ENCODE results near the gene TMEM132C. TPM values are rescaled to one million over a fixed set of nuclear protein-coding genes. Genes with fewer than 3 reads are reported as not detected.
A peak's percentile ranks its signal among the peaks of the same experiment; 100 is the strongest.

TMEM132C gene
- polyA plus RNA-seq, 4 donors, result 1.9 to 3.7 (median 3.3) TPM

GRCh38 chr12:128402486-128403243 is 135.7 kb downstream of the TMEM132C start:
- no peak for DNase-seq (ENCODE audit: low read depth in 4 of 4, low spot score in 3 of 4)

GRCh38 chr12:128408669-128409068 is 141.7 kb downstream of the TMEM132C start:
- no peak for DNase-seq (ENCODE audit: low read depth in 4 of 4, low spot score in 3 of 4)

DNA sequence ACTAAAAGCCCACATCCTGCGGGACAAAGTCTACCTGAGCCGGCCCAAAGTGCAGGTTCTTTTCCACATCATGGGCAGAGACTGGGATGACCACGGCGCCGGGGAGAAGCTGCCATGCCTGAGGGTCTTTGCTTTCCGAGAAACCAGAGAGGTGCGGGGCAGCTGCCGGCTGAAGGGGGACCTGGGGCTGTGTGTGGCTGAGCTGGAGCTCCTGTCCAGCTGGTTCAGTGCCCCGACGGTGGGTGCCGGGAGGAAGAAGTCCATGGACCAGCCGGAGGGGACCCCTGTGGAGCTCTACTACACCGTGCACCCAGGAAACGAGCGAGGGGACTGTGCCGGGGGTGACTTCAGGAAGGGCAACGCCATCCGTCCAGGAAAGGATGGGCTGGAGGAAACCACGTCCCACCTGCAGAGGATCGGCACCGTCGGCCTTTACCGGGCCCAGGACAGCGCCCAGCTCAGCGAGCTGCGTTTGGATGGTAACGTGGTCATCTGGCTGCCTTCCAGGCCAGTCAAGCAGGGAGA is 148.1 kb downstream of the TMEM132C start:
- no peak for DNase-seq (ENCODE audit: low read depth in 4 of 4, low spot score in 3 of 4)

DNA sequence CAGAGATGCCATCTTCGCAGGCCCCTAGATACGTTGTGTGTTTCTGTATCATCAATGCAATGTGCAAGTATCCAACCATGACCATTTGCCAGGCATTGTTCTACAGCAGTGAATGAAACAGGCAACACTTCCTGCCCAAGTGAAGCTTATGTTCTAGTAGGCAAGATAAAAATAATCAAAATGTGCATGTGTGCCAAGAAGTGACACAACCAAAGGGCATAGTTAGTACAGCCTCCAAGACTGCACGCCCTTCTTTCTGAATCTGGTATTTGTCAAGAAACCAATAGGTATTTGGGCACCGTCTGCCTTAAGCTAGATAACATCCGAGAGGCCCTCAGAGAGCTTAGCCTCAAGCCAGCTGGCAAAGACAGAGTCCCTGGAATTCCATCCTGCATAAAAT is 152.0 kb downstream of the TMEM132C start:
- no peak for DNase-seq (ENCODE audit: low read depth in 4 of 4, low spot score in 3 of 4)

DNA sequence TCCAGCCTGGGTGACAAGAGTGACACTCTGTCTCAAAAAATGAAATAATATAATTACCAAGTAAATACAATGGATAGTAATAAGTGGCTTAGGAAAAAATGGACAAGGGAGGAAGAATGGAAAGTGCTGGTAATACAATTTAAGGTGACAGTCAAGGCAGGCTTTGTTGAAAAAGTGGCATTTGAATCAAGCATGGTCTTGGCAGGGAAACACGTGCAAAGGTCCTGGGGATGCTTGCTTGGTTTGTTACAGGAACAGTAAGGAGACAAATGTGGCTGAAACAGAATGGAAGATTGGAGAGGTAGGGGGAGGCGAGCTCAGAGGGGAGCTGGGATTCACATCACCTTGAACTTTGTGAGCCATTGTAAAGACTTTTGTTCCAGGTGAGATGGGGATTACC is 153.2 kb downstream of the TMEM132C start:
- no peak for DNase-seq (ENCODE audit: low read depth in 4 of 4, low spot score in 3 of 4)

- DNase-seq (ENCODE audit: low read depth in 4 of 4, low spot score in 3 of 4), result no peak
Observed at GRCh38 chr12:128421375-128421774, 154.4 kb downstream of the TMEM132C start.

DNA sequence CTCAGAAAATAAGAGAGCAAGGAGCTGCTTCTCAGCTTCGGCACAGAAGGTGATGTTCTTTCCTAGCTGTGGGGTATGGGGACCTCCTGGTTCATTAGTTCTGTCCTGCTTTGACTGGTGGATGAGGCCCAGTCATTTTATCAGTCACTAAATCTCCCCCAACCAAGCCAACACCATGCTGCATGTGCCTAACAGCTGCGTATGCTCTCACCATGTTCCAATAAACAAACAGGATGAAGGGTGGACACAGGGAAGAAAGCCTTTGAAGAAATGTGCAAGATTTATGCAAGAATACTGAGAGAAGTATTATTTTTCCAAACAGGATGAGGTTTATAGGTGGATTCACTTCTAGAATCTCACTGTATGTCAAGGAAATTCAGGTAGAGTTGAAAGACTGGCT is 156.2 kb downstream of the TMEM132C start:
- DNase-seq (ENCODE audit: low read depth in 4 of 4, low spot score in 3 of 4), result no peak

- DNase-seq (ENCODE audit: low read depth in 4 of 4, low spot score in 3 of 4), result no peak
Observed at GRCh38 chr12:128424931-128425431, 158.0 kb downstream of the TMEM132C start.

DNA sequence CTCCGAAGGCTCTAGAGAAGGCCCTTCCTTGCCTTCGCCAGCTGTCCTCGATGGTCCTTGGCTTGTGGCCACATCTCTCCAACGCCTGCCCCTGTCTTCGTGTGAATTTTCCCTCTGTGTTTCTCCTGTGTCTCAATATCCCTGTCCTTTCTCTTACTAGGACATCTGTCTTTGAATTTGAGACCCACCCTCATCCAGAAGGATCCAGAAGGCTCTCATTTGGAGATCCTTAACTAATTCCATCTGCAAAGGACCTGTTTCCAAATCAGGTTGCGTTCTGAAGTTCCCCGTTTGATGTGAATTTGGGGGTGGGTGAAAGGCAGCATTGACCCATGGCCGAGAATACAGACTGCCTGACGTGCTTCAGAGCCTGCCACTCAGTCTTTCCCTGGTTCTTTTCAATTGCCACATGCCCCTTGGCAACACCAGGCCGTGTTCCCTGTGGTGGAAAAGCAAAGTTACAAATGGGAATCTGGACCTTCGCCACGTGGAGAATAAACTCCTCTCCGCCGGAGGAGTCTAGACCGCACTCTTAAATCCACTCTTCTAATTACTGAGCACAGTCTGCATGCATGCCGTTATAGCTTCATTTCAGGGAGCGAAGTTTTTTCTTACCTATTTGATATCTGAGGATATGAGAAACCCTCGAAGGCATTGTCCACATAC is 158.8 kb downstream of the TMEM132C start:
- no peak for DNase-seq (ENCODE audit: low read depth in 4 of 4, low spot score in 3 of 4)

DNA sequence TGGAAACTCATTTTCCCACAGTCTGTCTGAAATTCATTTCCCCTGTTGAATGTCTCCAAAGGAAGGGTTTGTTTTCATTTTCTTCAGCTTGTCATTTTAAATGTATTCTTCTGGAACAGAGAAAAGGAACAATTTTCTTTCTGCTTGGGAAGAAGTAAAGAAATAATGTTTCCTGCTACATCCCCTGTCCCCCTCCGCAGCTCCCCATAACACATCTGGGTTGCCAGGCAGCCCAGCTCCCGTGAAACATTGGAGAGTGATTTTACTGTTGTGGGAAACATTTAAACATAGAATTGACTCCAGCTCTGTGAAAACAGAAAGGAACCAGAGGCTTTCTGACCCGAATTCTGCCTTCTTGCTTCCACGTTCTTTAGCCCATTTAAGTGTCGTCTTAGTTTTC is 159.5 kb downstream of the TMEM132C start:
- no peak for DNase-seq (ENCODE audit: low read depth in 4 of 4, low spot score in 3 of 4)

GRCh38 chr12:128439796-128440195 is 172.8 kb downstream of the TMEM132C start:
- DNase-seq (ENCODE audit: low read depth in 4 of 4, low spot score in 3 of 4), result no peak

DNA sequence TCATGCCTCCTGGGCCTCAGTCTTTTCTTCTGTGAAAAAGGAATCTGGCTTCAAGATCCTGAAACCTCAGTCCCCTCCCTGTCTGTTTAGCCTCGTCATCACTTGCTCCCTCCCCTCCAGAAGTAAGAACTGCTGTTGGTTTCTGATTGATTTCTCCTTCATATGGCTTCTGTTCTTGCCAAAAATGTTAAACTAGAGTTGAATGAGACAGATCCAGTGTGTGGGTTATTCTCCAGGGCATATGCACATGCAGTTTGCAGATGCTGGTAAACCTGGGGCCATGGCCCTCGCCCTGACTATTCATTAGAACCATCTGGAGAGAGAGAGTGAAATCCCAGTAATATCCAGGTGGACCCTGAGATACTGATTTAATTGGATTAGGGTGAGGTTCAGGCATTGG is 175.1 kb downstream of the TMEM132C start:
- DNase-seq (ENCODE audit: low read depth in 4 of 4, low spot score in 3 of 4), result no peak

DNA sequence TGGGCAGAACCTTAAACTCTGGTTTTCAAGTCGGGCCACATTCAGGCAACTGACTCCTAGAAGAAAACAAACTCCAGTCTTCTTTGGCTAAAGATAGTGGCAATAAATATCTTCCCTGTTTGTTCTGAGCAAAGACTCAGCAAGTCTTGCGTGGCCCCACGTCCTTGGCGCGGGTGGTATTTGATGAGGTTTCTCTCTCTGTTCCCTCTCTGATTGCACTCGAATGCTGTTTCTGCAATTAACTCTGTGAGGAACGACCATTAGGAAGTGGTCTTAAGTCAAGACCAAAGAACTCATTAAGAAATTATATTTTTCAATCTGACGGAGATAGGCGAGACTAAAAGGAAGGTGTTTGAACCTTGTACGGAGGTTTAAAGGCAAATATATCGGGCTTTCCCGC is 177.6 kb downstream of the TMEM132C start:
- DNase-seq (ENCODE audit: low read depth in 4 of 4, low spot score in 3 of 4), result no peak

DNA sequence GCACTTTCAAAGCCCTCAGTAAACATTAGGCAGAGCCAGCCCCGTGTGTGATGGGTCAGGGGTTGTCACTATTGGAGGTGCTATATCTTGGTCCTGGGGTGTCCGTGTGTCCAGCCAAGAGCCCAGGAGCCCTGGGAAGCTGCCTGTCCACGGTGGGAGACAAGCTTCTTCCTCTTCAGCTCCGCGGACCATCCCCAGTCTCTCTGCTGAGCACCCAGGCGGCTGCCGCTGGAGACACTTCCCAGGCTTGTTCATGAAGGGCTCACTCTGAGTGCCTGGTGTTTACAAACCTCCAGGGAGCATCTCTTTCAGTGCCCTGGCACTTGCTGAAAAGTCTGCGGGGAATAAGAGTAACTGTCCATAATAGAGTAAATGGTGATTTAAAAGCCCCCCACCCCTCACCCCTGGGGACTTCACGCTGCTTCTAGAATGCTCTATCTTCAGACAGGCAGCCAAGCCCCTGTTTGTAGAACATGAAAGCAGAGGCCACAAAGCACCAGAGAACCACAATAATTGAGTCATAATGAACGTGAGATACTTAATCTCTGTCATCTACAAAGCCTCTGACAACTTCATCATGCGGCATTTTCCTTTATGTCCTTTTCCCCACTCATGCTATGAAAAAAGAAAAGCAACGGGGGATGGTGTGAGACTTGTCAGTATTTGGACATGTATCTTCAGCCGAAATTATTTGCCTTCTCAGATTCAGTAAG is 178.6 kb downstream of the TMEM132C start:
- no peak for DNase-seq (ENCODE audit: low read depth in 4 of 4, low spot score in 3 of 4)

GRCh38 chr12:128449146-128449894 is 182.3 kb downstream of the TMEM132C start:
- no peak for DNase-seq (ENCODE audit: low read depth in 4 of 4, low spot score in 3 of 4)

GRCh38 chr12:128450810-128451209 is 183.8 kb downstream of the TMEM132C start:
- DNase-seq (ENCODE audit: low read depth in 4 of 4, low spot score in 3 of 4), result no peak

DNA sequence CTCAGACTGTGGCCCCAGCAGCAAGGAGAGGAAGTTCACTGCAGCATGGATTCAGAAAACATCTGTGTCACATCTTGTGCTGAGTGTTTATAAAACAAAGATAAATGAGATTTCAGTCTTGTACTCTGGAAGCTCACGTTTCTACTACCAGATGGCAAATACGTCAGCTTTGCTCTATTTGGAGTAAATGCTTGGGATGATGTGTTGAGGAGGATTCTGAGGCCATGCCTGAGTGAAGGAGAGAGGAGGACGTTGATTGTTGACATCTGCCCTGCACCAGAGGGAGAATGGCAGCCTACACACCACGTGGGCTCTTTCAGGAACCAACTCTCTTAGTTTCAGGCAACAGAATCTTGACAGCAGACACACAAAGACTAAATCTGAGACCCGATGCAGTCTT is 188.9 kb downstream of the TMEM132C start:
- peak in 2 of 4 donors; percentile 43 to 54 for DNase-seq (ENCODE audit: low read depth in 4 of 4, low spot score in 3 of 4)

- no peak for DNase-seq (ENCODE audit: low read depth in 4 of 4, low spot score in 3 of 4)
Observed at GRCh38 chr12:128456922-128457321, 190.0 kb downstream of the TMEM132C start.

DNA sequence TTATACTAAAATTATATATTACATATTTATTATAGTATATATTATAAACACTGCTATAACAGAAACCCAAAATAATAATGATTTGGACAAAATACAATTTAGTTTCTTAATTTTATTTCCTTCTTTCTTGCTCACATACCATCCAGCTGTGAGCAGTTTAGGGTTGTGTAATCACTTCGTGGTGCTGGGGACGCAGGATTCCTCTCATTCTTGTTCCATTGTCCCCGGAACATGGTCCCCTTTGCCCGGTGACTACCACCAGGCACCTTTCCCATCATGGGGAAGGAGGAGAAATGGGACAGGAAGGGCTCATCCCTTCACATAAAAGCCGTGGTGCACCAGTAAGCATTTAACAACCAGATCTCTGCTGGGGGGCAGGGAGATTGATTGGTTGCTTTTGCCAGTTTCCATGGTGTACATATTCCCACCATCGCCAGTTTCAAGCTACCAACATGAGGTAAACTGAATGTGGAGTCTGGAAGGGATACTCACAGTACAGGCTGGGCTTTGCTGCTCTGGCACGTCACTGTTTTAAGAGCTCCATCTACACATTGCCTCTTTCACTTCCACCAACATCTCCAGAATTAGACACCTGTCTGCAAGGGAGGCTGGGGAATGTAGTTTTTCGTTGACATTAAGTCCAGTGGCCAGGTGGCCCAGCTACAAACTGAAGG is 191.5 kb downstream of the TMEM132C start:
- no peak for DNase-seq (ENCODE audit: low read depth in 4 of 4, low spot score in 3 of 4)

DNA sequence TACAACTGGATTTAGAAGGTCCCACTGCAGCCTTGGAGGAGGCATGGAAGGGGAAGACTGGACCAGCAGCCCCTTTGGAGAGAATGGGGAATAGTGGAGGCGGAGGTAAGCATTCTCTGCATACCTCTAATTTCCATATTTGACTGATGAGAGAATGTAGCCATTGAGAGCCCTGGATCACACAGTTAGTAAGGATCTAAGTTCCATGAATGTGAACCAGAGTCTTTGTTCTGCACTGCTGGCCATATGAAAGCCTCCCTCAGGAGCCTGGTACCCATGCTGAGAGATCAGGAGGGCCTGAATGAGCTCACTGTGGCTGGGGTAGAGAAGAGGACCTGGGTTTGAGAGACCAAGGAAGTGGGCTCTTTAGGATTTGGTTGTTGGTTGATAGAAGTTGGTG is 192.1 kb downstream of the TMEM132C start:
- DNase-seq (ENCODE audit: low read depth in 4 of 4, low spot score in 3 of 4), result no peak
